Right atrium auricular region (tissue), 2 donors: Measurements from ENCODE around the gene NOL4L. TPM values are rescaled to one million over a fixed set of nuclear protein-coding genes. Genes with fewer than 3 reads are reported as not detected.

Experiments
- DNase-seq: peaks from one replicate; pipeline ENCODE4 v3.0.0-alpha.2; 2019; ENCODE audit warnings: low spot score
- H3K27ac ChIP-seq, 2 donors: fragments of 200-600 bp; sonication (generic); 1 replicate in 1 of 2; 2 replicates in 1 of 2; pipeline ENCODE4 v1.5.1; 2016 to 2019
- H3K27me3 ChIP-seq, 2 donors: fragments of 200-600 bp; sonication (generic); one replicate each; pipeline versions ENCODE4 v1.5.1 to v1.6.0; 2017 to 2019
- H3K36me3 ChIP-seq: fragments of 200-600 bp; sonication (generic); one replicate; pipeline ENCODE4 v1.5.1; 2016
- H3K4me1 ChIP-seq, 2 donors: fragments of 200-600 bp; sonication (generic); one replicate each; pipeline versions ENCODE4 v1.5.1 to v1.6.0; 2017 to 2019
- H3K4me3 ChIP-seq, 2 donors: fragments of 200-600 bp; sonication (generic); 1 replicate in 1 of 2; 2 replicates in 1 of 2; pipeline ENCODE4 v1.5.1; 2017 to 2019; ENCODE audit warnings: mild to moderate bottlenecking in 1 of 2, moderate library complexity in 1 of 2
- H3K9me3 ChIP-seq, 2 donors: fragments of 200-600 bp; sonication (generic); one replicate each; pipeline ENCODE4 v1.5.1; 2019
- CTCF ChIP-seq, 2 donors: fragments of 200-600 bp; sonication (generic); IDR thresholded peaks; one replicate each; pipeline ENCODE4 v1.5.1; 2019; ENCODE audit warnings: antibody characterized with exemption in 2 of 2
- total RNA-seq, 2 donors: library from RNA; depleted of rRNA; stranded (reverse); fragments of >200 nt; gene quantifications; one replicate each; pipeline ENCODE4 v1.1.0, GENCODE V29; 2016

The NOL4L gene
- total RNA-seq, 2 donors from 2014 or later, result 7.6 to 10.4 TPM

- peak; percentile 66 for DNase-seq
- H3K4me1 ChIP-seq, result peaks cover 0 to 62% of the 10 kb centered on the region in 2 donors
- H3K4me3 ChIP-seq, result no peak overlapping the region
- no peaks in the 10 kb centered on the region for H3K36me3 ChIP-seq
- TF ChIP-seq CTCF (IDR thresholded peaks at IDR 0.05), result peak; percentile 54 to 89
- no peak overlapping the region for H3K27ac ChIP-seq
- H3K9me3 ChIP-seq, result no peaks in the 10 kb centered on the region
- no peaks in the 10 kb centered on the region for H3K27me3 ChIP-seq
Measured at GRCh38 chr20:32521780-32522525, 63.2 kb downstream of the NOL4L start.

- Histone ChIP-seq H3K4me1 (peaks cover 0 to 68% of the 10 kb centered on the region in 2 donors), H3K36me3 (no peaks in the 10 kb centered on the region), H3K4me3 (no peak overlapping the region), H3K27ac (no peak overlapping the region), H3K9me3 (no peaks in the 10 kb centered on the region), H3K27me3 (no peaks in the 10 kb centered on the region)
- no peak for DNase-seq
- no peak for TF ChIP-seq CTCF (IDR thresholded peaks at IDR 0.05)
Measured at GRCh38 chr20:32520927-32521203, 64.3 kb downstream of the NOL4L start.

- Histone ChIP-seq H3K9me3 (no peaks in the 10 kb centered on the region), H3K4me1 (peaks cover 0 to 55% of the 10 kb centered on the region in 2 donors), H3K27ac (no peak overlapping the region), H3K4me3 (no peak overlapping the region), H3K27me3 (no peaks in the 10 kb centered on the region), H3K36me3 (no peaks in the 10 kb centered on the region)
- TF ChIP-seq CTCF (IDR thresholded peaks at IDR 0.05), result no peak
- DNase-seq, result no peak
Measured at GRCh38 chr20:32519381-32519730, 65.8 kb downstream of the NOL4L start.

GRCh38 chr20:32518593-32519380 lies 66.3 kb downstream of the NOL4L start:
- Histone ChIP-seq H3K27ac (no peak overlapping the region), H3K36me3 (no peaks in the 10 kb centered on the region), H3K4me1 (peaks cover 0 to 49% of the 10 kb centered on the region in 2 donors), H3K27me3 (no peaks in the 10 kb centered on the region), H3K9me3 (no peaks in the 10 kb centered on the region), H3K4me3 (no peak overlapping the region)
- DNase-seq, result no peak
- TF ChIP-seq CTCF (IDR thresholded peaks at IDR 0.05), result no peak

- TF ChIP-seq CTCF (IDR thresholded peaks at IDR 0.05), result no peak
- no peaks in the 10 kb centered on the region for H3K27me3 ChIP-seq
- H3K9me3 ChIP-seq, result no peaks in the 10 kb centered on the region
- DNase-seq, result no peak
- no peak overlapping the region for H3K4me3 ChIP-seq
- H3K27ac ChIP-seq, result no peak overlapping the region
- H3K4me1 ChIP-seq, result peaks cover 0 to 42% of the 10 kb centered on the region in 2 donors
- H3K36me3 ChIP-seq, result no peaks in the 10 kb centered on the region
Measured at GRCh38 chr20:32517914-32518592, 67.1 kb downstream of the NOL4L start.
